Measurements from ENCODE around the gene EEFSEC. TPM values are rescaled to one million over a fixed set of nuclear protein-coding genes. Genes with fewer than 3 reads are reported as not detected.

The EEFSEC gene
- total RNA-seq, 1 donor from 2014 or later: 1.6 TPM

- DNase-seq (ENCODE audit: low read depth in 2 of 2): no peak
These were observed 88.5 kb downstream of the EEFSEC start for GRCh38 chr3:128241741-128242140.

- DNase-seq (ENCODE audit: low read depth in 2 of 2): peak; percentile 7 to 78
These were observed 89.7 kb downstream of the EEFSEC start for GRCh38 chr3:128242818-128243601.

- no peak for DNase-seq (ENCODE audit: low read depth in 2 of 2)
These were observed 90.6 kb downstream of the EEFSEC start for GRCh38 chr3:128243602-128244504.

- no peak for DNase-seq (ENCODE audit: low read depth in 2 of 2)
These were observed 92.2 kb downstream of the EEFSEC start for GRCh38 chr3:128245460-128245859.

GRCh38 chr3:128247666-128248409 is 94.6 kb downstream of the EEFSEC start:
- no peak for DNase-seq (ENCODE audit: low read depth in 2 of 2)

- DNase-seq (ENCODE audit: low read depth in 2 of 2): no peak
These were observed 98.8 kb downstream of the EEFSEC start for GRCh38 chr3:128252083-128252482.

- DNase-seq (ENCODE audit: low read depth in 2 of 2): no peak
These were observed 99.9 kb downstream of the EEFSEC start for GRCh38 chr3:128253150-128253549.

GRCh38 chr3:128254066-128254590 is 100.8 kb downstream of the EEFSEC start:
- no peak for DNase-seq (ENCODE audit: low read depth in 2 of 2)

- DNase-seq (ENCODE audit: low read depth in 2 of 2): no peak
These were observed 101.7 kb downstream of the EEFSEC start for GRCh38 chr3:128254967-128255366.

GRCh38 chr3:128256131-128256530 is 102.8 kb downstream of the EEFSEC start:
- no peak for DNase-seq (ENCODE audit: low read depth in 2 of 2)

GRCh38 chr3:128257632-128258031 is 104.4 kb downstream of the EEFSEC start:
- no peak for DNase-seq (ENCODE audit: low read depth in 2 of 2)

GRCh38 chr3:128260275-128260674 is 107.0 kb downstream of the EEFSEC start:
- DNase-seq (ENCODE audit: low read depth in 2 of 2): no peak

- DNase-seq (ENCODE audit: low read depth in 2 of 2): no peak
These were observed 109.2 kb downstream of the EEFSEC start for GRCh38 chr3:128262457-128262856.

- DNase-seq (ENCODE audit: low read depth in 2 of 2): no peak
These were observed 109.8 kb downstream of the EEFSEC start for GRCh38 chr3:128263118-128263517.

GRCh38 chr3:128263946-128264345 is 110.7 kb downstream of the EEFSEC start:
- no peak for DNase-seq (ENCODE audit: low read depth in 2 of 2)

GRCh38 chr3:128266453-128266852 is 113.2 kb downstream of the EEFSEC start:
- DNase-seq (ENCODE audit: low read depth in 2 of 2): peak in 1 of 2 donors; percentile 34

- no peak for DNase-seq (ENCODE audit: low read depth in 2 of 2)
These were observed 114.3 kb downstream of the EEFSEC start for GRCh38 chr3:128267541-128267940.

- DNase-seq (ENCODE audit: low read depth in 2 of 2): no peak
These were observed 115.9 kb downstream of the EEFSEC start for GRCh38 chr3:128269006-128269775.

GRCh38 chr3:128269796-128270195 is 116.5 kb downstream of the EEFSEC start:
- no peak for DNase-seq (ENCODE audit: low read depth in 2 of 2)

GRCh38 chr3:128270559-128271492 is 117.5 kb downstream of the EEFSEC start:
- DNase-seq (ENCODE audit: low read depth in 2 of 2): no peak
